T-cell (primary cell): Measurements from ENCODE around the gene POLN. TPM values are rescaled to one million over a fixed set of nuclear protein-coding genes. Genes with fewer than 3 reads are reported as not detected.

Source experiments
- ATAC-seq, 4 experiments: fragments of 200-7000 bp in 3 of 4; fragments of 150-1000 bp in 1 of 4; cut with Tn5 transposase; replicated peaks in 1 of 4; 1 replicate in 3 of 4; 2 replicates in 1 of 4; pipeline ENCODE4 v1.10.0; 2021; ENCODE audit warnings: moderate library complexity in 3 of 4, mild to moderate bottlenecking in 2 of 4, moderate number of reproducible peaks in 1 of 4
- CTCF ChIA-PET, 2 donors: fragments of 300-600 bp; sonication (Branson Sonifier 250); formaldehyde crosslinking; loops; one replicate each; lab custom pipeline; 2022; ENCODE audit warnings: antibody characterized with exemption in 2 of 2; lab: Charles Lee
- POLR2A ChIA-PET, 2 donors: fragments of 300-600 bp; sonication (Branson Sonifier 250); formaldehyde crosslinking; loops; one replicate each; lab custom pipeline; 2022; ENCODE audit warnings: antibody characterized with exemption in 2 of 2; lab: Charles Lee
- DNase-seq, 35 experiments: peaks; one replicate each; pipeline versions ENCODE4 v3.0.0 to v3.0.0-alpha.2; 2013 to 2023
- H3K27ac ChIP-seq: one replicate; pipeline ENCODE4 v1.5.1; 2013; ENCODE audit warnings: low read length
- H3K27me3 ChIP-seq, 2 experiments: replicated peaks in 1 of 2; 1 replicate in 1 of 2; 2 replicates in 1 of 2; pipeline versions ENCODE4 v1.6.1 to v1.7.0; 2013; ENCODE audit warnings: low read length in 1 of 2, mixed read lengths in 1 of 2; ENCODE audit not compliant: control insufficient read depth in 2 of 2, insufficient read depth in 2 of 2; ENCODE audit errors: extremely low read depth in 1 of 2
- H3K36me3 ChIP-seq, 2 donors: 1 replicate in 1 of 2; 2 replicates in 1 of 2; pipeline versions ENCODE4 v1.6.1 to v1.7.0; 2013; ENCODE audit warnings: low read length in 1 of 2; ENCODE audit not compliant: control insufficient read depth in 2 of 2, insufficient read depth in 1 of 2; ENCODE audit errors: extremely low read depth in 1 of 2
- H3K4me1 ChIP-seq, 2 experiments: 1 replicate in 1 of 2; 2 replicates in 1 of 2; pipeline versions ENCODE4 v1.6.1 to v1.7.0; 2013; ENCODE audit warnings: low read length in 2 of 2, mixed read lengths in 1 of 2; ENCODE audit not compliant: insufficient read depth in 2 of 2, control insufficient read depth in 1 of 2; ENCODE audit errors: extremely low read depth in 1 of 2
- H3K4me3 ChIP-seq, 2 donors: 1 replicate in 1 of 2; 2 replicates in 1 of 2; pipeline versions ENCODE4 v1.5.1 to v1.7.0; 2013; ENCODE audit warnings: mild to moderate bottlenecking in 2 of 2, low read length in 1 of 2, moderate library complexity in 1 of 2; ENCODE audit not compliant: control insufficient read depth in 1 of 2; ENCODE audit errors: extremely low read depth in 1 of 2
- H3K9me3 ChIP-seq: 2 replicates; pipeline ENCODE4 v1.7.0; 2013
- H3K27ac Mint-ChIP-seq, 2 donors: one replicate each; pipeline ENCODE4 v1.8.0; 2020 to 2021; ENCODE audit warnings: mild to moderate bottlenecking in 2 of 2, mixed read lengths in 2 of 2
- H3K27me3 Mint-ChIP-seq, 2 donors: one replicate each; pipeline ENCODE4 v1.8.0; 2021 to 2022; ENCODE audit warnings: mixed read lengths in 2 of 2
- H3K36me3 Mint-ChIP-seq: one replicate; pipeline ENCODE4 v1.8.0; 2021; ENCODE audit warnings: mixed read lengths
- H3K4me1 Mint-ChIP-seq, 3 donors: one replicate each; pipeline ENCODE4 v1.8.0; 2020 to 2022; ENCODE audit warnings: mixed read lengths in 3 of 3, mild to moderate bottlenecking in 1 of 3
- H3K4me3 Mint-ChIP-seq, 3 donors: one replicate each; pipeline ENCODE4 v1.8.0; 2020 to 2022; ENCODE audit warnings: mild to moderate bottlenecking in 3 of 3, mixed read lengths in 3 of 3, moderate library complexity in 3 of 3
- H3K9me3 Mint-ChIP-seq, 3 donors: one replicate each; pipeline ENCODE4 v1.8.0; 2020 to 2022; ENCODE audit warnings: mixed read lengths in 3 of 3
- WGBS: methylation state at CpG from one replicate; pipeline ENCODE4 v1.1.5; 2013; ENCODE audit warnings: missing lambda C conversion rate; ENCODE audit not compliant: insufficient coverage; 5-methylcytosine and 5-hydroxymethylcytosine counted together
- total RNA-seq, 35 experiments: library from RNA in 6 of 35; stranded (reverse) in 6 of 35; fragments of 120-200 nt in 1 of 35; gene quantifications; one replicate each; pipeline versions ENCODE4 v1.2.1 to v1.2.4 and lab custom pipeline; 2013 to 2026

The POLN gene
- total RNA-seq, 5 donors from 2014 or later (not counting 1 experiment from before 2014, with no cell fraction given): 2.5 to 3.7 (median 2.7) TPM

- WGBS: 27% methylated on average over 3 of the region's 7 CpGs
- H3K36me3 ChIP-seq: no peaks in the 10 kb centered on the region
- H3K9me3 ChIP-seq: no peaks in the 10 kb centered on the region
- H3K4me3 ChIP-seq: no peak overlapping the region
- Mint-ChIP-seq H3K4me3 (peak overlapping the region in 1 of 3 donors; percentile 64), H3K36me3 (no peaks in the 10 kb centered on the region), H3K9me3 (no peaks in the 10 kb centered on the region), H3K4me1 (peaks cover 15 to 37% (median 20%) of the 10 kb centered on the region in 3 donors), H3K27ac (peak overlapping the region; percentile 46 to 50), H3K27me3 (no peaks in the 10 kb centered on the region)
- ATAC-seq (peak in 3 of 4 experiments; percentile 57 to 96 (median 73)), DNase-seq (peak in 4 of 35 experiments; percentile 1 to 30 (median 14))
- ChIA-PET POLR2A (no interaction called here), CTCF (no interaction called here)
- peaks cover 13 to 15% of the 10 kb centered on the region in 2 experiments for H3K4me1 ChIP-seq
- peaks cover 0 to 2% of the 10 kb centered on the region in 2 experiments for H3K27me3 ChIP-seq
- no peak overlapping the region for H3K27ac ChIP-seq
Observed at GRCh38 chr4:2141762-2142451, 100.0 kb downstream of the POLN start.

GRCh38 chr4:2141022-2141761 is 100.7 kb downstream of the POLN start:
- H3K36me3 ChIP-seq: no peaks in the 10 kb centered on the region
- ChIA-PET POLR2A (no interaction called here), CTCF (no interaction called here)
- Mint-ChIP-seq H3K9me3 (no peaks in the 10 kb centered on the region), H3K36me3 (no peaks in the 10 kb centered on the region), H3K27ac (peak overlapping the region in 1 of 2 donors; percentile 46), H3K27me3 (no peaks in the 10 kb centered on the region), H3K4me1 (peaks cover 15 to 39% (median 20%) of the 10 kb centered on the region in 3 donors), H3K4me3 (peak overlapping the region in 1 of 3 donors; percentile 64)
- ATAC-seq (no peak), DNase-seq (no peak)
- peaks cover 0 to 2% of the 10 kb centered on the region in 2 experiments for H3K27me3 ChIP-seq
- H3K4me3 ChIP-seq: no peak overlapping the region
- H3K4me1 ChIP-seq: peaks cover 13 to 15% of the 10 kb centered on the region in 2 experiments
- no peak overlapping the region for H3K27ac ChIP-seq
- WGBS: 87% methylated on average over 8 of the region's 8 CpGs
- no peaks in the 10 kb centered on the region for H3K9me3 ChIP-seq

GRCh38 chr4:2138846-2139500 is 102.9 kb downstream of the POLN start:
- ATAC-seq (no peak), DNase-seq (no peak)
- Histone ChIP-seq H3K27ac (no peak overlapping the region), H3K27me3 (peaks cover 0 to 2% of the 10 kb centered on the region in 2 experiments), H3K4me3 (no peak overlapping the region), H3K9me3 (no peaks in the 10 kb centered on the region), H3K36me3 (no peaks in the 10 kb centered on the region), H3K4me1 (peaks cover 18 to 29% of the 10 kb centered on the region in 2 experiments)
- Mint-ChIP-seq H3K27me3 (no peaks in the 10 kb centered on the region), H3K4me3 (no peak overlapping the region), H3K9me3 (no peaks in the 10 kb centered on the region), H3K4me1 (peaks cover 29 to 61% (median 34%) of the 10 kb centered on the region in 3 donors), H3K27ac (no peak overlapping the region), H3K36me3 (no peaks in the 10 kb centered on the region)
- POLR2A ChIA-PET: no interaction called here
- WGBS: 88% methylated on average over 9 of the region's 11 CpGs
- CTCF ChIA-PET: interaction anchor here in 1 of 2 donors (0.6 kb wide), 1 partner anchor 1146 kb away, joined by 4 read pairs; no protein-coding TSS in a partner anchor

GRCh38 chr4:2136726-2137125 is 105.2 kb downstream of the POLN start:
- Mint-ChIP-seq H3K9me3 (peaks cover 5 to 11% (median 11%) of the 10 kb centered on the region in 3 donors), H3K36me3 (peaks cover 3% of the 10 kb centered on the region), H3K27ac (no peak overlapping the region), H3K27me3 (no peaks in the 10 kb centered on the region), H3K4me3 (no peak overlapping the region), H3K4me1 (peaks cover 16 to 49% (median 16%) of the 10 kb centered on the region in 3 donors)
- WGBS: 79% methylated on average over 4 of the region's 7 CpGs
- Histone ChIP-seq H3K27me3 (peaks cover 0 to 2% of the 10 kb centered on the region in 2 experiments), H3K36me3 (no peaks in the 10 kb centered on the region), H3K9me3 (no peaks in the 10 kb centered on the region), H3K4me1 (peaks cover 5 to 19% of the 10 kb centered on the region in 2 experiments), H3K27ac (no peak overlapping the region), H3K4me3 (no peak overlapping the region)
- ATAC-seq: no peak
- no peak for DNase-seq
- ChIA-PET CTCF (interaction anchor here in 1 of 2 donors (0.5 kb wide), 1 partner anchor 581 kb away, joined by 7 read pairs; no protein-coding TSS in a partner anchor), POLR2A (no interaction called here)

- H3K27me3 ChIP-seq: peaks cover 0 to 2% of the 10 kb centered on the region in 2 experiments
- CTCF ChIA-PET: no interaction called here
- Mint-ChIP-seq H3K4me1 (peaks cover 13 to 38% (median 14%) of the 10 kb centered on the region in 3 donors), H3K36me3 (peaks cover 3% of the 10 kb centered on the region), H3K27me3 (no peaks in the 10 kb centered on the region), H3K9me3 (peaks cover 5 to 17% (median 17%) of the 10 kb centered on the region in 3 donors), H3K27ac (no peak overlapping the region), H3K4me3 (peak overlapping the region in 1 of 3 donors; percentile 60)
- peak overlapping the region in 1 of 2 donors; percentile 10 for H3K4me3 ChIP-seq
- no peaks in the 10 kb centered on the region for H3K9me3 ChIP-seq
- H3K36me3 ChIP-seq: no peaks in the 10 kb centered on the region
- no peak overlapping the region for H3K27ac ChIP-seq
- DNase-seq (peak in 27 of 35 experiments; percentile 5 to 58 (median 16)), ATAC-seq (peak; percentile 58 to 89 (median 78))
- POLR2A ChIA-PET: no interaction called here
- WGBS: 28% methylated on average over 6 of the region's 8 CpGs
- peaks cover 5 to 14% of the 10 kb centered on the region in 2 experiments for H3K4me1 ChIP-seq
Observed at GRCh38 chr4:2135083-2135482, 106.8 kb downstream of the POLN start.

GRCh38 chr4:2132438-2132837 is 109.5 kb downstream of the POLN start:
- Histone ChIP-seq H3K4me1 (peaks cover 5 to 14% of the 10 kb centered on the region in 2 experiments), H3K27me3 (peaks cover 0 to 2% of the 10 kb centered on the region in 2 experiments), H3K9me3 (no peaks in the 10 kb centered on the region), H3K27ac (no peak overlapping the region), H3K36me3 (no peaks in the 10 kb centered on the region), H3K4me3 (no peak overlapping the region)
- ATAC-seq: no peak
- no peak for DNase-seq
- peaks cover 5 to 17% (median 17%) of the 10 kb centered on the region in 3 donors for H3K9me3 Mint-ChIP-seq
- no peak overlapping the region for H3K4me3 Mint-ChIP-seq
- no peaks in the 10 kb centered on the region for H3K27me3 Mint-ChIP-seq
- no peak overlapping the region for H3K27ac Mint-ChIP-seq
- ChIA-PET CTCF (interaction anchor here (0.6 to 0.7 kb wide), 2 partner anchors 10 to 462 kb away, joined by 4 to 6 read pairs; no protein-coding TSS in a partner anchor), POLR2A (no interaction called here)
- H3K4me1 Mint-ChIP-seq: peaks cover 13 to 29% (median 14%) of the 10 kb centered on the region in 3 donors
- H3K36me3 Mint-ChIP-seq: peaks cover 3% of the 10 kb centered on the region
